ENCODE data around the gene TMPRSS13. TPM values are rescaled to one million over a fixed set of nuclear protein-coding genes. Genes with fewer than 3 reads are reported as not detected.

The TMPRSS13 gene
- total and polyA plus RNA-seq, 11 donors: 0.03 to 0.51 (median 0.12) TPM; not detected in 5

DNA sequence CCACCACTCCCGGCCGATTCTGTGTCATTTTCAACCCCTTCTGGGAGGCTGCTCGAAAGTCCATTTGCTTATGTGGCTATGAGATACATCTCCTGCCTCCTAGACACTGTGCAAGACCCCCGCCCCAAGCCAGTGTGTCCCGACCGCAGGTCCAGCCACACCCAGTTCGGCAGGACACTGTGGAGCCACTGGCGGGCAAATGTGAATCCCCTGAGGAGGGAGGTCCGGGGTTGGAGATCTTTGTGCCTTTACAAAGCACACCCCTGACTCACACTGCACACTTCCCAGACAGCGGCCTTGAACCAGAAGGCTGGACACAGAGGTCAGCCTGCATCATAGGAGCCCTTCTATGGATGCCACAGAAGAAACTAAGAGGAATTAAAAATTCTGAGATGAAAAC, 70.1 kb downstream of the TMPRSS13 start:
- Histone ChIP-seq H3K36me3 (no peaks in the 10 kb centered on the region), H3K4me1 (peaks cover 9 to 88% (median 57%) of the 10 kb centered on the region in 12 donors)
- 67 to 78% (median 74%) methylated on average over 6 to 10 of the region's 10 CpGs for WGBS, 4 donors

DNA sequence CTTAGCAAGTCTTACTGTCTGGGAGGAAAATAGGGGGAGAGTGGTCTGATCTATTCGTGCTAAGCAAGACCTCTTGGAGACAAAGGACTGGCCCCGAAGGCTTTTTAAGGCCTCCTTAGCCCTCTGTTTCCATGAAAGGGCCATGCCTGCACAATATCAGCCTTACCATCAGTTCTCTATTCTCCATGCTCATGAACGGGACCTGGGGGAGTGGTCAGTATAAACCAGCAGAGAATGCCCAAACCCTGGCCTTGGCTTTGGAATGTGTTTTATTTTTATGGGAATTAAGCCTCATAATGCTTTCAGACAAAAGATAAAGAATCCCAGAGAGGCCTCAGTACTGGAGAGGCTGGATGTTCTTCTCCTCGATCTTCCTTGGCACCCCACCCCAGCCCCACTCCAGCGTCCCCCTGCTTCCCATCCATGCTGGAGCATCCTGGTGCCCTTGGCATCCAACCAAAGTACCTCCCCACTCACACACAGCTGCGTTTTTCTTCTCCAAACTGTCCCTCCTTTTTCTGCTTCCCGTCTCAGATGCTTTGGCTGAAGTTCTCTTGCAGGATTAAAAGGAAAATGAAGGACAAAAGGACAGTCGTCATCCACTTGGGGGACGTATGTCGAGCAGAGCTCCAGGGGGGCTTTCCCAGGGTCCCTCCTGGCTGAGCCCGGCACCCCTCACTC, 71.3 kb downstream of the TMPRSS13 start:
- Histone ChIP-seq H3K27ac (peak overlapping the region in 11 of 12 donors; percentile 20 to 76 (median 55)), H3K4me3 (no peak overlapping the region), H3K27me3 (no peaks in the 10 kb centered on the region), H3K9me3 (peaks cover 0 to 11% (median 4%) of the 10 kb centered on the region in 12 donors), H3K4me1 (peaks cover 7 to 81% (median 48%) of the 10 kb centered on the region in 12 donors), H3K36me3 (peaks cover 0 to 3% (median 0%) of the 10 kb centered on the region in 9 donors)
- intact Hi-C loops (cut with DNase I): no loop called here
- ATAC-seq (no peak), DNase-seq (peak in 3 of 5 donors; percentile 20 to 29 (median 22))
- WGBS, 4 donors: 45 to 56% (median 51%) methylated on average over 11 of the region's 11 CpGs
- TF ChIP-seq, protein P1, sequence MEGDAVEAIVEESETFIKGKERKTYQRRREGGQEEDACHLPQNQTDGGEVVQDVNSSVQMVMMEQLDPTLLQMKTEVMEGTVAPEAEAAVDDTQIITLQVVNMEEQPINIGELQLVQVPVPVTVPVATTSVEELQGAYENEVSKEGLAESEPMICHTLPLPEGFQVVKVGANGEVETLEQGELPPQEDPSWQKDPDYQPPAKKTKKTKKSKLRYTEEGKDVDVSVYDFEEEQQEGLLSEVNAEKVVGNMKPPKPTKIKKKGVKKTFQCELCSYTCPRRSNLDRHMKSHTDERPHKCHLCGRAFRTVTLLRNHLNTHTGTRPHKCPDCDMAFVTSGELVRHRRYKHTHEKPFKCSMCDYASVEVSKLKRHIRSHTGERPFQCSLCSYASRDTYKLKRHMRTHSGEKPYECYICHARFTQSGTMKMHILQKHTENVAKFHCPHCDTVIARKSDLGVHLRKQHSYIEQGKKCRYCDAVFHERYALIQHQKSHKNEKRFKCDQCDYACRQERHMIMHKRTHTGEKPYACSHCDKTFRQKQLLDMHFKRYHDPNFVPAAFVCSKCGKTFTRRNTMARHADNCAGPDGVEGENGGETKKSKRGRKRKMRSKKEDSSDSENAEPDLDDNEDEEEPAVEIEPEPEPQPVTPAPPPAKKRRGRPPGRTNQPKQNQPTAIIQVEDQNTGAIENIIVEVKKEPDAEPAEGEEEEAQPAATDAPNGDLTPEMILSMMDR (IDR thresholded peaks at IDR 0.05): no peak
- TF ChIP-seq POLR2A (IDR thresholded peaks at IDR 0.05): no peak

More for the DNA sequence above, 70.1 kb downstream of the TMPRSS13 start:
- Histone ChIP-seq H3K9me3 (no peaks in the 10 kb centered on the region), H3K27me3 (no peaks in the 10 kb centered on the region), H3K27ac (peak overlapping the region in 9 of 12 donors; percentile 23 to 93 (median 78)), H3K4me3 (no peak overlapping the region)
- intact Hi-C loops (cut with DNase I): no loop called here
- peak in 2 of 5 donors; percentile 2 to 15 for DNase-seq
- ATAC-seq: no peak
- no peak for TF ChIP-seq POLR2A (IDR thresholded peaks at IDR 0.05)
- TF ChIP-seq, protein P1 (IDR thresholded peaks at IDR 0.05): no peak

DNA sequence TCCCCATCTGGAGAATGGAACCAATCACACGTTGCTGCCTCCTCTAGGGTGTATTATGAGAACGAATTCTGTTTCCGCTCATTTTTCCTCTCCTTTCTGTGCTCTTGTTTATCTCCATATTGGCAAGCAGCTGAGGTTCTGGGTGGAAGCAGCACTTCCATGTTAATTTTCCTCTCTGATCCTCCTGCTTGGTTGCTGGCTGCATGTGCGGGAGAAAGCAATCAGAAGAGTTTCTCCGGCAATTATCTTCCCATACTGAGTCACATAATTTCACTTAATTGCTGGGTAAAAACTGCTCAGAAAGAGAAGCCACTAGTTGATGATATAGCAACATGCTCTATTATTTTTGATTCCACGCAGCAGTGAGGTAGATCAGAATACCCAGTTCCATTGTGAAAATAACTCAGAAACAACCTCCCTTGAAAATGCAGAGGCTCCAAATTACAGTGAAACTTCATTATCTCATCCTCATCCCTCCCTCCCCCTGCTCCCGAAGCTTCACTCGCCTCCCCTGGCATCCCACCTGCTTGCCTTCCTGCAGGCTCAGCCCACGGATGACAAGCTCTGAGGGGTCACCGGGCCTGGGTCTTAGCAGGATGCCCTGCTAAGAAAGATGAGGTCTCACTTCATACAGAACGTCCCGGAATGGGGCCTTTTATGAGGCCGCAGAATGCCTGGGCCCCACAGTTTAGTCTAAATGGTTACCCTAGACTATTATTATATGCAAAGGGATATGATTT, 73.1 kb downstream of the TMPRSS13 start:
- Histone ChIP-seq H3K27ac (peak overlapping the region in 3 of 12 donors; percentile 13 to 38 (median 31)), H3K9me3 (peaks cover 0 to 20% (median 11%) of the 10 kb centered on the region in 12 donors), H3K4me3 (no peak overlapping the region), H3K27me3 (no peaks in the 10 kb centered on the region), H3K4me1 (peaks cover 0 to 70% (median 36%) of the 10 kb centered on the region in 12 donors), H3K36me3 (peaks cover 0 to 3% (median 0%) of the 10 kb centered on the region in 9 donors)
- intact Hi-C loops (cut with DNase I): no loop called here
- TF ChIP-seq, protein P1 (IDR thresholded peaks at IDR 0.05): no peak
- TF ChIP-seq POLR2A (IDR thresholded peaks at IDR 0.05): no peak
- no peak for ATAC-seq
- DNase-seq: peak in 3 of 5 donors; percentile 5 to 6 (median 5)
- WGBS, 4 donors: 71 to 83% (median 77%) methylated on average over 13 of the region's 13 CpGs

Data from heart left ventricle (tissue), 16 donors.